Liver (tissue), 9 donors: ENCODE measurements around the gene MYO7B. TPM values are rescaled to one million over a fixed set of nuclear protein-coding genes. Genes with fewer than 3 reads are reported as not detected.
A peak's percentile ranks its signal among the peaks of the same experiment; 100 is the strongest.

Experiments
- DNase-seq: peaks from one replicate; pipeline ENCODE4 v3.0.0-alpha.2; 2017; ENCODE audit warnings: low spot score
- H3K27ac ChIP-seq, 2 donors: one replicate each; pipeline ENCODE4 v1.7.0; 2013; ENCODE audit warnings: inconsistent platforms in 2 of 2, low read length in 2 of 2, control low read depth in 1 of 2, low read depth in 1 of 2, mild to moderate bottlenecking in 1 of 2
- H3K27me3 ChIP-seq, 4 donors: one replicate each; pipeline versions ENCODE4 v1.6.1 to v1.7.0; 2013; ENCODE audit warnings: low read length in 3 of 4, inconsistent platforms in 1 of 4, mild to moderate bottlenecking in 1 of 4, moderate library complexity in 1 of 4; ENCODE audit not compliant: control insufficient read depth in 4 of 4, insufficient read depth in 4 of 4
- H3K36me3 ChIP-seq, 4 donors: one replicate each; pipeline versions ENCODE4 v1.6.1 to v1.7.0; 2013; ENCODE audit warnings: low read length in 3 of 4, mild to moderate bottlenecking in 3 of 4, low read depth in 1 of 4, moderate library complexity in 1 of 4; ENCODE audit not compliant: control insufficient read depth in 4 of 4, insufficient read depth in 3 of 4
- H3K4me1 ChIP-seq, 4 donors: one replicate each; pipeline versions ENCODE4 v1.6.1 to v1.7.0; 2013; ENCODE audit warnings: low read length in 3 of 4, mild to moderate bottlenecking in 3 of 4, moderate library complexity in 1 of 4; ENCODE audit not compliant: control insufficient read depth in 4 of 4, insufficient read depth in 4 of 4
- H3K4me3 ChIP-seq, 3 donors: one replicate each; pipeline versions ENCODE4 v1.6.1 to v1.7.0; 2013; ENCODE audit warnings: low read length in 3 of 3, control low read depth in 1 of 3, low read depth in 1 of 3, mild to moderate bottlenecking in 1 of 3
- H3K9ac ChIP-seq, 2 donors: one replicate each; pipeline ENCODE4 v1.7.0; 2013; ENCODE audit warnings: low read length in 2 of 2, mild to moderate bottlenecking in 2 of 2, moderate library complexity in 2 of 2, control low read depth in 1 of 2, low read depth in 1 of 2
- H3K9me3 ChIP-seq, 4 donors: one replicate each; pipeline versions ENCODE4 v1.6.1 to v1.7.0; 2013; ENCODE audit warnings: low read length in 3 of 4; ENCODE audit not compliant: control insufficient read depth in 4 of 4
- CTCF ChIP-seq: fragments of 150-350 bp; IDR thresholded peaks from 2 replicates; pipeline ENCODE4 v1.5.1; 2017; ENCODE audit warnings: improper control_type of control experiment, low read depth, low read length; ENCODE audit not compliant: missing input control
- EGR1 ChIP-seq, 2 donors: IDR thresholded peaks; 2 replicates each; pipeline ENCODE4 v1.6.1; 2016 to 2018; ENCODE audit warnings: antibody characterized with exemption in 2 of 2, low read depth in 2 of 2
- FOXA1 ChIP-seq: IDR thresholded peaks from 2 replicates; pipeline ENCODE4 v1.6.1; 2016; ENCODE audit warnings: antibody characterized with exemption
- FOXA2 ChIP-seq: IDR thresholded peaks from 2 replicates; pipeline ENCODE4 v1.6.1; 2016; ENCODE audit warnings: antibody characterized with exemption
- GABPA ChIP-seq, 2 donors: IDR thresholded peaks in 1 of 2; conservative IDR thresholded peaks in 1 of 2; 2 replicates each; pipeline ENCODE4 v1.6.1; 2016; ENCODE audit warnings: antibody characterized with exemption in 2 of 2, mild to moderate bottlenecking in 1 of 2, moderate library complexity in 1 of 2
- HNF4A ChIP-seq, 2 donors: conservative IDR thresholded peaks; 2 replicates each; pipeline ENCODE4 v1.6.1; 2016; ENCODE audit warnings: antibody characterized with exemption in 2 of 2, mild to moderate bottlenecking in 2 of 2
- HNF4G ChIP-seq: IDR thresholded peaks from 2 replicates; pipeline ENCODE4 v1.6.1; 2016; ENCODE audit warnings: antibody characterized with exemption
- JUND ChIP-seq, 2 donors: IDR thresholded peaks; 2 replicates each; pipeline ENCODE4 v1.6.1; 2016; ENCODE audit warnings: antibody characterized with exemption in 2 of 2
- MAX ChIP-seq: IDR thresholded peaks from 2 replicates; pipeline ENCODE4 v1.6.1; 2016; ENCODE audit warnings: antibody characterized with exemption
- NR2F2 ChIP-seq: IDR thresholded peaks from 2 replicates; pipeline ENCODE4 v1.6.1; 2016; ENCODE audit warnings: antibody characterized with exemption
- RAD21 ChIP-seq, 2 donors: IDR thresholded peaks; 2 replicates each; pipeline ENCODE4 v1.6.1; 2016; ENCODE audit warnings: antibody characterized with exemption in 2 of 2, mild to moderate bottlenecking in 2 of 2
- REST ChIP-seq: IDR thresholded peaks from 2 replicates; pipeline ENCODE4 v1.6.1; 2016; ENCODE audit warnings: antibody characterized with exemption, mild to moderate bottlenecking
- RXRA ChIP-seq, 2 donors: IDR thresholded peaks; 2 replicates each; pipeline ENCODE4 v1.6.1; 2017 to 2018; ENCODE audit warnings: antibody characterized with exemption in 2 of 2, mild to moderate bottlenecking in 1 of 2
- SP1 ChIP-seq: IDR thresholded peaks from 2 replicates; pipeline ENCODE4 v1.6.1; 2018; ENCODE audit warnings: antibody characterized with exemption, mild to moderate bottlenecking
- TAF1 ChIP-seq: conservative IDR thresholded peaks from 2 replicates; pipeline ENCODE4 v1.6.1; 2016; ENCODE audit warnings: antibody characterized with exemption, mild to moderate bottlenecking
- YY1 ChIP-seq: IDR thresholded peaks from 2 replicates; pipeline ENCODE4 v1.6.1; 2016; ENCODE audit warnings: antibody characterized with exemption, mild to moderate bottlenecking
- WGBS: extraction: QIAGEN DNeasy Blood & Tissue Kit; methylation state at CpG from one replicate; pipeline ENCODE4 v1.1.7; 2013; 5-methylcytosine and 5-hydroxymethylcytosine counted together
- polyA plus RNA-seq, 2 donors: library from polyadenylated mRNA; stranded (reverse) in 1 of 2; unstranded in 1 of 2; fragments of 200-250 nt in 1 of 2; fragments of >200 nt in 1 of 2; fragmentation: Nextera tagmentation in 1 of 2; extraction: Ambion mirVana in 1 of 2; gene quantifications; one replicate each; pipeline versions ENCODE4 v1.2.1 to v1.2.3, GENCODE V29; 2013 to 2015
- total RNA-seq, 2 donors: library from RNA; depleted of rRNA; stranded (reverse); fragments of >200 nt; gene quantifications; one replicate each; pipeline ENCODE4 v1.2.3, GENCODE V29; 2014
- TF ChIP-seq, protein P1 (sequence below): IDR thresholded peaks from 2 replicates; pipeline ENCODE4 v1.6.1; 2016; ENCODE audit warnings: antibody characterized with exemption
- TF ChIP-seq, protein P2 (sequence below): IDR thresholded peaks from 2 replicates; pipeline ENCODE4 v1.6.1; 2016; ENCODE audit warnings: antibody characterized with exemption
- donor health status: healthy.
- donor health status: healthy.
- donor health status: healthy.
- donor health status: healthy.
- donor health status: healthy.

Gene MYO7B
- total and polyA plus RNA-seq, 4 donors = 0.15 to 1.1 (median 0.64) TPM

DNA sequence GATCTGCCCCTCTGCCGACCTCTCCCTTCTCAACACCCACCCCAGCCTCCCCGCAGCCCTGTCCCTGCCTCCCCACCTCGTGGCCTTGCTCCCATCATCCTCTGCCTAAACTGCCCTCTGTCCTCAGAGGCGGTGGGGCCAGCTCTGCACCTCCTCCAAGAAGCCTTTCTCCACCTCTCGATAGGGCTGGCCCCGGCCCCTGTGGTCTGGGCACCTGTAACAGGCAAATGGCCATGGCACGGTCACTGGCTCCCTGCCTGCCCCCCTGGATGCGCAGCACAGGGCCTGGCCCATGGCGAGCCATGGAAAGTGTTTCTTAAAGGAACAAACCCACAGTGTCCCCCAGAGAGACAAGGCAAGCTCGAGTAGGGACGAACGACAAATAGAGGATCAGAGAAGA, 42.0 kb downstream of the MYO7B start (continued):
- TF ChIP-seq HNF4G (no peak), YY1 (no peak), MAX (no peak), EGR1 (IDR thresholded peaks at IDR 0.05; ENCODE audit: low read depth in 2 of 2) (no peak), SP1 (no peak), FOXA1 (no peak), HNF4A (conservative IDR thresholded peaks at IDR 0.05) (no peak), NR2F2 (no peak)

DNA sequence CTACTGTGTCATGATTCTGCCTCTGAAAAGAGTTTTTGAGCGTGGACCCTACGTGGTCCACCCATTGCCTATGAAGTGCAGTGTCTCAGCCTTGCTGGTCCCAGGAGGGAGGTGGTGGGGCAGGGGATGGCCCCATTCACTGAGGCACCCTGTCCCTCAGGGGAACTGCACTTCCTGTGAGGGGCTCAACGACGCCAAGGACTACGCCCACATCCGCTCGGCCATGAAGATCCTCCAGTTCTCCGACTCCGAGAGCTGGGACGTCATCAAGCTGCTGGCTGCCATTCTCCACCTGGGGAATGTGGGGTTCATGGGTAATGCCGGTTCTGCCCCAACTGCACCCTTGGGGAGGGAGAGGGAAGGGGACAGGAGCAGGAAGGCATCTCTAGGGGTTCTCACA, 42.5 kb downstream of the MYO7B start:
- no peaks in the 10 kb centered on the region for H3K36me3 ChIP-seq
- no peak overlapping the region for H3K9ac ChIP-seq
- no peak for TF ChIP-seq SP1
- TF ChIP-seq MAX = no peak
- TF ChIP-seq, protein P1, sequence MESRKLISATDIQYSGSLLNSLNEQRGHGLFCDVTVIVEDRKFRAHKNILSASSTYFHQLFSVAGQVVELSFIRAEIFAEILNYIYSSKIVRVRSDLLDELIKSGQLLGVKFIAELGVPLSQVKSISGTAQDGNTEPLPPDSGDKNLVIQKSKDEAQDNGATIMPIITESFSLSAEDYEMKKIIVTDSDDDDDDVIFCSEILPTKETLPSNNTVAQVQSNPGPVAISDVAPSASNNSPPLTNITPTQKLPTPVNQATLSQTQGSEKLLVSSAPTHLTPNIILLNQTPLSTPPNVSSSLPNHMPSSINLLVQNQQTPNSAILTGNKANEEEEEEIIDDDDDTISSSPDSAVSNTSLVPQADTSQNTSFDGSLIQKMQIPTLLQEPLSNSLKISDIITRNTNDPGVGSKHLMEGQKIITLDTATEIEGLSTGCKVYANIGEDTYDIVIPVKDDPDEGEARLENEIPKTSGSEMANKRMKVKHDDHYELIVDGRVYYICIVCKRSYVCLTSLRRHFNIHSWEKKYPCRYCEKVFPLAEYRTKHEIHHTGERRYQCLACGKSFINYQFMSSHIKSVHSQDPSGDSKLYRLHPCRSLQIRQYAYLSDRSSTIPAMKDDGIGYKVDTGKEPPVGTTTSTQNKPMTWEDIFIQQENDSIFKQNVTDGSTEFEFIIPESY = no peak
- TF ChIP-seq YY1 = no peak
- TF ChIP-seq RAD21 (IDR thresholded peaks at IDR 0.05) = no peak
- TF ChIP-seq RXRA (IDR thresholded peaks at IDR 0.05) = no peak
- TF ChIP-seq FOXA1 = no peak
- TF ChIP-seq, protein P2, sequence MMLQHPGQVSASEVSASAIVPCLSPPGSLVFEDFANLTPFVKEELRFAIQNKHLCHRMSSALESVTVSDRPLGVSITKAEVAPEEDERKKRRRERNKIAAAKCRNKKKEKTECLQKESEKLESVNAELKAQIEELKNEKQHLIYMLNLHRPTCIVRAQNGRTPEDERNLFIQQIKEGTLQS = no peak
- no peak for TF ChIP-seq HNF4G
- TF ChIP-seq HNF4A (conservative IDR thresholded peaks at IDR 0.05) = no peak
- no peak for TF ChIP-seq TAF1
- no peak for TF ChIP-seq GABPA (IDR thresholded peaks at IDR 0.05 in 1 of 2, conservative IDR thresholded peaks at IDR 0.05 in 1 of 2)
- TF ChIP-seq JUND (IDR thresholded peaks at IDR 0.05) = no peak
- no peak for TF ChIP-seq FOXA2
- TF ChIP-seq REST = no peak
- TF ChIP-seq NR2F2 = no peak
- TF ChIP-seq EGR1 (IDR thresholded peaks at IDR 0.05; ENCODE audit: low read depth in 2 of 2) = no peak
- TF ChIP-seq CTCF = no peak
- peaks cover 0 to 2% (median 0%) of the 10 kb centered on the region in 4 donors for H3K4me1 ChIP-seq
- no peak overlapping the region for H3K4me3 ChIP-seq
- DNase-seq = peak; percentile 21
- H3K27ac ChIP-seq = no peak overlapping the region
- H3K9me3 ChIP-seq = no peaks in the 10 kb centered on the region
- H3K27me3 ChIP-seq = no peaks in the 10 kb centered on the region
- WGBS = 92% methylated on average over 11 of the region's 11 CpGs
